Measurements from ENCODE around the gene RPL27A. TPM values are rescaled to one million over a fixed set of nuclear protein-coding genes. Genes with fewer than 3 reads are reported as not detected.

Gene RPL27A
- total RNA-seq, 1 donor from 2014 or later: 1,860 TPM

GRCh38 chr11:8735094-8735493 lies 52.5 kb downstream of the RPL27A start:
- H3K4me3 ChIP-seq (ENCODE audit: low read length in 3 of 3): no peak overlapping the region
- H3K4me1 ChIP-seq (ENCODE audit: control insufficient read depth in 3 of 3, insufficient read depth in 3 of 3, low read length in 3 of 3): peaks cover 20 to 29% (median 24%) of the 10 kb centered on the region in 3 donors

GRCh38 chr11:8739309-8739793 lies 56.8 kb downstream of the RPL27A start:
- peaks cover 0 to 6% (median 0%) of the 10 kb centered on the region in 3 donors for H3K36me3 ChIP-seq (ENCODE audit: control insufficient read depth in 3 of 3, insufficient read depth in 3 of 3, low read length in 3 of 3)
- H3K27me3 ChIP-seq (ENCODE audit: control insufficient read depth in 3 of 3, insufficient read depth in 3 of 3, low read length in 3 of 3): no peaks in the 10 kb centered on the region
- H3K9me3 ChIP-seq (ENCODE audit: control insufficient read depth in 3 of 3, low read length in 3 of 3): no peaks in the 10 kb centered on the region
- H3K9ac ChIP-seq (ENCODE audit: low read depth in 1 of 3, low read length in 3 of 3): no peak overlapping the region
- no peaks in the 10 kb centered on the region for H3K4me1 ChIP-seq (ENCODE audit: control insufficient read depth in 3 of 3, insufficient read depth in 3 of 3, low read length in 3 of 3)
- H3K27ac ChIP-seq (ENCODE audit: low read depth, low read length): no peak overlapping the region
- H3K4me3 ChIP-seq (ENCODE audit: low read length in 3 of 3): no peak overlapping the region

More at GRCh38 chr11:8735094-8735493, 52.5 kb downstream of the RPL27A start:
- H3K36me3 ChIP-seq (ENCODE audit: control insufficient read depth in 3 of 3, insufficient read depth in 3 of 3, low read length in 3 of 3): peaks cover 0 to 9% (median 0%) of the 10 kb centered on the region in 3 donors
- H3K9ac ChIP-seq (ENCODE audit: low read depth in 1 of 3, low read length in 3 of 3): no peak overlapping the region
- no peaks in the 10 kb centered on the region for H3K27me3 ChIP-seq (ENCODE audit: control insufficient read depth in 3 of 3, insufficient read depth in 3 of 3, low read length in 3 of 3)
- H3K27ac ChIP-seq (ENCODE audit: low read depth, low read length): no peak overlapping the region
- no peaks in the 10 kb centered on the region for H3K9me3 ChIP-seq (ENCODE audit: control insufficient read depth in 3 of 3, low read length in 3 of 3)

Small RNA genes within 50 kb of the gene (small RNA-seq; reads per million reads assigned to genes)
- gene SNORA3A (not detected), gene SNORA3B (1.9 reads per million, percentile 85 among the genes with 10 or more reads in this experiment)

Other genes starting within 250 kb of the RPL27A start
- 3.1 TPM for gene STK33, start 88.6 kb upstream of the RPL27A start, total RNA-seq
- 1.6 TPM for gene TRIM66, start 127 bp upstream of the RPL27A start, total RNA-seq
- 23.0 TPM for gene AKIP1, start 228.4 kb downstream of the RPL27A start, total RNA-seq

Data from skeletal muscle tissue (tissue), 5 donors.